Astrocyte (in vitro differentiated cells and primary cell): Measurements from ENCODE around the gene DNAJC30. TPM values are rescaled to one million over a fixed set of nuclear protein-coding genes. Genes with fewer than 3 reads are reported as not detected.
A peak's percentile ranks its signal among the peaks of the same experiment; 100 is the strongest.

Experiments used
- DNase-seq: peaks from one replicate; pipeline ENCODE4 v3.0.0-alpha.2; 2010; ENCODE audit warnings: low read depth
- FAIRE-seq: peaks from 2 replicates; lab custom pipeline; 2011; peaks lifted over from hg19 to GRCh38; lab: Jason Lieb, UNC
- H2AFZ ChIP-seq: 2 replicates; pipeline ENCODE4 v1.6.0; 2012; ENCODE audit warnings: low read depth, low read length, inconsistent platforms
- H3K27ac ChIP-seq: 2 replicates; pipeline ENCODE4 v1.5.1; 2011; ENCODE audit warnings: low read depth, low read length, inconsistent platforms
- H3K27me3 ChIP-seq: 2 replicates; pipeline ENCODE4 v1.6.0; 2011; ENCODE audit warnings: low read length, inconsistent platforms; ENCODE audit not compliant: insufficient read depth
- H3K36me3 ChIP-seq: 2 replicates; pipeline ENCODE4 v1.5.1; 2011; ENCODE audit warnings: low read length, inconsistent platforms; ENCODE audit not compliant: insufficient read depth
- H3K4me1 ChIP-seq: 2 replicates; pipeline ENCODE4 v1.5.1; 2011; ENCODE audit warnings: low read length, inconsistent platforms; ENCODE audit not compliant: insufficient read depth
- H3K4me2 ChIP-seq: 2 replicates; pipeline ENCODE4 v1.6.0; 2012; ENCODE audit warnings: low read length, inconsistent platforms
- H3K4me3 ChIP-seq: 2 replicates; pipeline ENCODE4 v1.5.1; 2011; ENCODE audit warnings: low read depth, mild to moderate bottlenecking, low read length, inconsistent platforms; ENCODE audit not compliant: insufficient read depth
- H3K79me2 ChIP-seq: 2 replicates; pipeline ENCODE4 v1.6.0; 2012; ENCODE audit warnings: mild to moderate bottlenecking, low read length, inconsistent platforms; ENCODE audit not compliant: insufficient read depth
- H3K9ac ChIP-seq: 2 replicates; pipeline ENCODE4 v1.6.0; 2012; ENCODE audit warnings: mild to moderate bottlenecking, low read length, inconsistent platforms
- H3K9me3 ChIP-seq: 2 replicates; pipeline ENCODE4 v1.5.1; 2012; ENCODE audit warnings: low read depth, mild to moderate bottlenecking, low read length, inconsistent platforms; ENCODE audit not compliant: insufficient read depth
- H4K20me1 ChIP-seq: 2 replicates; pipeline ENCODE4 v1.6.0; 2012; ENCODE audit warnings: low read length, inconsistent platforms; ENCODE audit not compliant: insufficient read depth
- H3K27ac Mint-ChIP-seq: one replicate; pipeline ENCODE4 v1.8.0; 2021; ENCODE audit warnings: mild to moderate bottlenecking, mixed read lengths; ENCODE audit not compliant: unreplicated experiment
- H3K27me3 Mint-ChIP-seq: one replicate; pipeline ENCODE4 v1.8.0; 2021; ENCODE audit warnings: low read depth, mixed read lengths; ENCODE audit not compliant: unreplicated experiment
- H3K36me3 Mint-ChIP-seq: one replicate; pipeline ENCODE4 v1.8.0; 2021; ENCODE audit warnings: low read depth, mixed read lengths; ENCODE audit not compliant: unreplicated experiment
- H3K4me1 Mint-ChIP-seq: one replicate; pipeline ENCODE4 v1.8.0; 2021; ENCODE audit warnings: low read depth, mixed read lengths; ENCODE audit not compliant: unreplicated experiment
- H3K4me3 Mint-ChIP-seq: one replicate; pipeline ENCODE4 v1.8.0; 2021; ENCODE audit warnings: mild to moderate bottlenecking, moderate library complexity, mixed read lengths; ENCODE audit not compliant: unreplicated experiment
- H3K9me3 Mint-ChIP-seq: one replicate; pipeline ENCODE4 v1.8.0; 2021; ENCODE audit warnings: mild to moderate bottlenecking, mixed read lengths; ENCODE audit not compliant: unreplicated experiment
- EZH2 ChIP-seq: IDR thresholded peaks from 2 replicates; pipeline ENCODE4 v1.6.1; 2012; ENCODE audit warnings: mild to moderate bottlenecking, low read length, inconsistent platforms; ENCODE audit not compliant: insufficient read depth
- total RNA-seq: library from RNA; stranded (reverse); gene quantifications from 2 replicates; pipeline ENCODE4 v1.2.1, GENCODE V29; 2021
- TF ChIP-seq, protein P1 (sequence below): IDR thresholded peaks from 2 replicates; pipeline ENCODE4 v1.5.1; 2011; ENCODE audit warnings: low read depth, mild to moderate bottlenecking, inconsistent platforms, low read length, moderate library complexity; ENCODE audit not compliant: insufficient read depth

DNAJC30 gene
- total RNA-seq, 1 donor from 2014 or later: 11.0 TPM

GRCh38 chr7:73668103-73668885, 15.0 kb downstream of the DNAJC30 start:
- H3K36me3 ChIP-seq: no peaks in the 10 kb centered on the region
- peak; percentile 4 for DNase-seq
- FAIRE-seq: no peak
- no peak for TF ChIP-seq EZH2
- TF ChIP-seq, protein P1, sequence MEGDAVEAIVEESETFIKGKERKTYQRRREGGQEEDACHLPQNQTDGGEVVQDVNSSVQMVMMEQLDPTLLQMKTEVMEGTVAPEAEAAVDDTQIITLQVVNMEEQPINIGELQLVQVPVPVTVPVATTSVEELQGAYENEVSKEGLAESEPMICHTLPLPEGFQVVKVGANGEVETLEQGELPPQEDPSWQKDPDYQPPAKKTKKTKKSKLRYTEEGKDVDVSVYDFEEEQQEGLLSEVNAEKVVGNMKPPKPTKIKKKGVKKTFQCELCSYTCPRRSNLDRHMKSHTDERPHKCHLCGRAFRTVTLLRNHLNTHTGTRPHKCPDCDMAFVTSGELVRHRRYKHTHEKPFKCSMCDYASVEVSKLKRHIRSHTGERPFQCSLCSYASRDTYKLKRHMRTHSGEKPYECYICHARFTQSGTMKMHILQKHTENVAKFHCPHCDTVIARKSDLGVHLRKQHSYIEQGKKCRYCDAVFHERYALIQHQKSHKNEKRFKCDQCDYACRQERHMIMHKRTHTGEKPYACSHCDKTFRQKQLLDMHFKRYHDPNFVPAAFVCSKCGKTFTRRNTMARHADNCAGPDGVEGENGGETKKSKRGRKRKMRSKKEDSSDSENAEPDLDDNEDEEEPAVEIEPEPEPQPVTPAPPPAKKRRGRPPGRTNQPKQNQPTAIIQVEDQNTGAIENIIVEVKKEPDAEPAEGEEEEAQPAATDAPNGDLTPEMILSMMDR: no peak
- H3K4me3 ChIP-seq: peak overlapping the region; percentile 67
- peak overlapping the region; percentile 83 for H2AFZ ChIP-seq
- H3K4me2 ChIP-seq: peak overlapping the region; percentile 93
- no peaks in the 10 kb centered on the region for H3K27me3 ChIP-seq
- H3K4me1 Mint-ChIP-seq: no peaks in the 10 kb centered on the region
- peaks cover 14% of the 10 kb centered on the region for H3K27me3 Mint-ChIP-seq
- no peak overlapping the region for H3K27ac ChIP-seq
- peak overlapping the region; percentile 89 for H3K4me3 Mint-ChIP-seq
- peaks cover 7% of the 10 kb centered on the region for H3K36me3 Mint-ChIP-seq
- no peaks in the 10 kb centered on the region for H3K79me2 ChIP-seq
- no peaks in the 10 kb centered on the region for H4K20me1 ChIP-seq
- H3K9me3 Mint-ChIP-seq: peaks cover 3% of the 10 kb centered on the region
- peaks cover 8% of the 10 kb centered on the region for H3K4me1 ChIP-seq
- H3K9me3 ChIP-seq: no peaks in the 10 kb centered on the region
- H3K27ac Mint-ChIP-seq: no peak overlapping the region
- peak overlapping the region; percentile 78 for H3K9ac ChIP-seq

DNA sequence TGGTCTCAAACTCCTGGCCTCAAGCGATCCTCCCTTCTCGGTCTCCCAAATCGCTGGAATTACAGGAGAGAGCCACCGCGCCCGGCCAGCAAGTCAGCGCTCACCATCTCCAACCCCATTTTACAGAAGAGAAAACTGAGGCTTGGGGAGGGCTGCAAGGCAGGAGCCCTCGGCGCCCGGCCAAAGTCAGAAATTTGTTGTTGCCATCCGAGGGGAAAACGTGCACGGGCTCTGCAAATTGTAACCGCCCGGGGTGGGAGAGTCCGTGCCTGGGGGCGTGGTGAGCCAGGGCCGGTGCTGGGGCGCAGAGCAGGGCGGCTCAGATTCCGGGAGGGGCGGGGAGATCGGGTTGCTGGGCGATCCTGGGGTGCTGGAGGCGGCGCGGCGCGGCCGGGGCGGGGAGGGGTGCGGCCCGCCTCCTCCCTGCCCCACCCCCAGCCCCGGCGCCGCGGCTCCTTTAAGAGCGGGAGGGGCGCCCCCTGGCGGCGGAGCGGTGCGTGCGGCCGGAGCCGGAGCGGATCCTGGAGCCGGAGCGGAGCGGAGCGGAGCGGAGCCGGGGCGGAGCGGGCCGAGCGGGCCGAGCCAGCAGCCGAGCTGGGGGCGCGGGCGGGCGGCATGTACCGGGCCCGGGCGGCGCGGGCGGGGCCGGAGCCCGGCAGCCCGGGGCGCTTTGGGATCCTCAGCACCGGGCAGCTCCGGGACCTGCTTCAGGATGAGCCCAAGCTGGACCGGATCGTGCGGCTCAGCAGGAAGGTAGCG, 15.7 kb downstream of the DNAJC30 start, which contains the start of gene VPS37D:
VPS37D (plus strand) TSS at position 488 of the 759 bp plus-strand sequence; CDS start at position 616, 128 bp downstream.
- Mint-ChIP-seq H3K4me3 (peak within 1 kb of the TSS; percentile 89), H3K36me3 (peaks cover 7% of the 10 kb centered on the region), H3K27me3 (peaks cover 15% of the 10 kb centered on the region), H3K9me3 (peaks cover 7% of the 10 kb centered on the region), H3K4me1 (no peaks in the 10 kb centered on the region), H3K27ac (no peak within 1 kb of the TSS)
- Histone ChIP-seq H3K4me2 (peak within 1 kb of the TSS; percentile 93), H3K9ac (peak within 1 kb of the TSS; percentile 78), H2AFZ (peak within 1 kb of the TSS; percentile 83), H3K9me3 (no peaks in the 10 kb centered on the region), H3K4me1 (peaks cover 8% of the 10 kb centered on the region), H3K4me3 (peak within 1 kb of the TSS; percentile 67), H4K20me1 (no peaks in the 10 kb centered on the region), H3K27me3 (no peaks in the 10 kb centered on the region), H3K27ac (no peak within 1 kb of the TSS), H3K79me2 (no peaks in the 10 kb centered on the region), H3K36me3 (no peaks in the 10 kb centered on the region)
- FAIRE-seq (no peak), DNase-seq (peak; percentile 57)
- TF ChIP-seq EZH2: no peak
- TF ChIP-seq, protein P1: peak; percentile 34
